DOHH2 (cell line): ENCODE data around the gene NUDT14.

Source experiments
- CTCF ChIP-seq: fragments of 200-600 bp; sonication (generic); IDR thresholded peaks from one replicate; pipeline ENCODE4 v1.5.1; 2014; ENCODE audit warnings: antibody characterized with exemption, mild to moderate bottlenecking, low read depth, low read length; ENCODE audit not compliant: poor library complexity, severe bottlenecking
- EZH2phosphoT487 ChIP-seq: fragments of 200-600 bp; sonication (generic); IDR thresholded peaks from 2 replicates; pipeline ENCODE4 v1.6.1; 2017; ENCODE audit warnings: borderline replicate concordance, mild to moderate bottlenecking, antibody characterized with exemption, low read length, moderate library complexity, mixed read lengths

GRCh38 chr14:105223260-105223659, 42.1 kb upstream of the NUDT14 start:
- TF ChIP-seq CTCF (no peak), EZH2phosphoT487 (no peak)
